Ovary (tissue), 3 donors: ENCODE measurements around the gene GRIN3B.

ENCODE experiments used
- EP300 ChIP-seq: sonication (generic); formaldehyde crosslinking; IDR thresholded peaks from one replicate; pipeline ENCODE4 v1.6.1; 2017; ENCODE audit warnings: antibody characterized with exemption
- POLR2A ChIP-seq: fragments of 450-650 bp; IDR thresholded peaks from one replicate; pipeline ENCODE4 v1.6.1; 2017; ENCODE audit warnings: antibody characterized with exemption, mild to moderate bottlenecking, moderate library complexity
- TF ChIP-seq, protein P1 (sequence below), 3 donors: fragments of 450-650 bp in 2 of 3; fragments of 200-600 bp in 1 of 3; IDR thresholded peaks; one replicate each; pipeline versions ENCODE4 v1.5.1 to v1.8.0; 2016 to 2022; ENCODE audit warnings: antibody characterized with exemption in 3 of 3, mild to moderate bottlenecking in 1 of 3
- donor health status: DM: no; HTN: no; CAD: no.

DNA sequence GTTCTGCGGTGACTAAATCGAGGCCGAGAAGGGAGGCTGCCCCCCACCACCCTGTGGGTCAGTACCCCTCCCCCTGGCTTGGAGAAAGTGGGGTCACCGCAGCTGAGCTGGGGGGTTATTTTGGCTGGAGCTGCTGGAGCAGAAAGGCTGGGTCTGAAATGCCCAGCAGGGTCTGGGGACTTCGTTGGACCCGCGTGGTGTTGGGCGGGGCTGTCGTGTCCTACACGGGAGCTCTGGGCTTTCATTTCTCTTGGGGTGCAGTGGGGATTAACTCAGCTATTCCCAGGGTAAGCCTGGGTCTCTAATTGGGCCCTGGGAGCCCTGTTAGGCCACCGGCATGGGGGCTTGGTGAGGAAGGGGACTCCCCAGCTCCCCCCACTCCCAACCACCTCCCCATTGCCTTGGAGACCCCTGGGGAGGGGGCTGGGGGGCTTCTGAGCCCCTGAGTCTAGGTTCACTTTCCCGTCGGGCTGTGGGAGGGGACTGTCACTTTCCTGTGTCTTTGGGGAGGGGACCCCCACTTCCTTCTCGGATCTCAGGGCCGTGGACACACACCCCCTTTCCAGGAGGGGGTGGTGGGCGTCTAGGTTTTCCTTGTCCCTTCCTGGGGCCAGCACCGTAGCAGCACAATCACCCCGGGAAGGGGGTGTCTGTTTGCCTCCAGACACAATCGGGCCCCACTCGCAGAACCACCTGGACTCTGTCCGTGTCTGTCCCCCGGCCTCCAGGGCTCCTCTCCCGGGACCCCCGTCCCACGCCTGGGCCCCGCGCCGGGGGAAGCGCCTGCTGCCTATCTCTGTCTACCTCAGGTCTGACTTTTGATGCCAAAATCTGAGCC is 26.3 kb upstream of the GRIN3B start:
- TF ChIP-seq, protein P1, sequence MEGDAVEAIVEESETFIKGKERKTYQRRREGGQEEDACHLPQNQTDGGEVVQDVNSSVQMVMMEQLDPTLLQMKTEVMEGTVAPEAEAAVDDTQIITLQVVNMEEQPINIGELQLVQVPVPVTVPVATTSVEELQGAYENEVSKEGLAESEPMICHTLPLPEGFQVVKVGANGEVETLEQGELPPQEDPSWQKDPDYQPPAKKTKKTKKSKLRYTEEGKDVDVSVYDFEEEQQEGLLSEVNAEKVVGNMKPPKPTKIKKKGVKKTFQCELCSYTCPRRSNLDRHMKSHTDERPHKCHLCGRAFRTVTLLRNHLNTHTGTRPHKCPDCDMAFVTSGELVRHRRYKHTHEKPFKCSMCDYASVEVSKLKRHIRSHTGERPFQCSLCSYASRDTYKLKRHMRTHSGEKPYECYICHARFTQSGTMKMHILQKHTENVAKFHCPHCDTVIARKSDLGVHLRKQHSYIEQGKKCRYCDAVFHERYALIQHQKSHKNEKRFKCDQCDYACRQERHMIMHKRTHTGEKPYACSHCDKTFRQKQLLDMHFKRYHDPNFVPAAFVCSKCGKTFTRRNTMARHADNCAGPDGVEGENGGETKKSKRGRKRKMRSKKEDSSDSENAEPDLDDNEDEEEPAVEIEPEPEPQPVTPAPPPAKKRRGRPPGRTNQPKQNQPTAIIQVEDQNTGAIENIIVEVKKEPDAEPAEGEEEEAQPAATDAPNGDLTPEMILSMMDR (IDR thresholded peaks at IDR 0.05) = no peak
- TF ChIP-seq POLR2A (no peak), EP300 (no peak)
